Smooth muscle cell (in vitro differentiated cells): ENCODE measurements around the gene GNB1. TPM values are rescaled to one million over a fixed set of nuclear protein-coding genes. Genes with fewer than 3 reads are reported as not detected.
A peak's percentile ranks its signal among the peaks of the same experiment; 100 is the strongest.
"Not testable (repeated sequence)": the region's sequence is repeated elsewhere in the genome, so short reads cannot be mapped to it uniquely, and the experiment has no call there.

Experiments used
- DNase-seq: peaks from one replicate; lab custom pipeline; 2025; ENCODE audit not compliant: unreplicated experiment; lab: John Stamatoyannopoulos, UW
- H2AFZ ChIP-seq: fragments of 200-600 bp; sonication (generic); 2 replicates; pipeline ENCODE4 v1.6.0; 2016; ENCODE audit warnings: antibody characterized with exemption, low read depth, mild to moderate bottlenecking
- H3F3A ChIP-seq: fragments of 200-600 bp; sonication (generic); 2 replicates; pipeline ENCODE4 v1.6.0; 2017; ENCODE audit warnings: antibody characterized with exemption, low read depth
- H3K27ac ChIP-seq: fragments of 200-600 bp; sonication (generic); 2 replicates; pipeline ENCODE4 v1.5.1; 2016; ENCODE audit warnings: low read depth, mild to moderate bottlenecking
- H3K27me3 ChIP-seq: fragments of 200-600 bp; sonication (generic); 2 replicates; pipeline ENCODE4 v1.6.1; 2016; ENCODE audit warnings: low read depth, mild to moderate bottlenecking
- H3K36me3 ChIP-seq: fragments of 200-600 bp; sonication (generic); 2 replicates; pipeline ENCODE4 v1.5.1; 2016; ENCODE audit warnings: low read depth
- H3K4me1 ChIP-seq: fragments of 200-600 bp; sonication (generic); 2 replicates; pipeline ENCODE4 v1.5.1; 2016; ENCODE audit warnings: low read depth
- H3K4me2 ChIP-seq: fragments of 200-600 bp; sonication (generic); 2 replicates; pipeline ENCODE4 v1.6.0; 2016; ENCODE audit warnings: mild to moderate bottlenecking
- H3K4me3 ChIP-seq: fragments of 200-600 bp; sonication (generic); 2 replicates; pipeline ENCODE4 v1.5.1; 2016; ENCODE audit warnings: mild to moderate bottlenecking
- H3K79me2 ChIP-seq: fragments of 200-600 bp; sonication (generic); 2 replicates; pipeline ENCODE4 v1.6.0; 2016; ENCODE audit warnings: low read depth, mild to moderate bottlenecking
- H3K9ac ChIP-seq: fragments of 200-600 bp; sonication (generic); 2 replicates; pipeline ENCODE4 v1.6.0; 2016; ENCODE audit warnings: low read depth
- H3K9me3 ChIP-seq: fragments of 200-600 bp; sonication (generic); replicated peaks from 2 replicates; pipeline ENCODE4 v1.5.1; 2016; ENCODE audit warnings: low read depth
- H4K20me1 ChIP-seq: fragments of 200-600 bp; sonication (generic); 2 replicates; pipeline ENCODE4 v1.6.0; 2016; ENCODE audit warnings: low read depth
- CTCF ChIP-seq: fragments of 200-600 bp; sonication (generic); IDR thresholded peaks from 2 replicates; pipeline ENCODE4 v1.5.1; 2017; ENCODE audit warnings: borderline replicate concordance, mild to moderate bottlenecking, antibody characterized with exemption; ENCODE audit not compliant: insufficient read depth, poor library complexity, severe bottlenecking
- WGBS: methylation state at CpG from one replicate; pipeline ENCODE4 v1.1.7; 2016; ENCODE audit warnings: low lambda C conversion rate; 5-methylcytosine and 5-hydroxymethylcytosine counted together
- polyA plus RNA-seq: library from polyadenylated mRNA; unstranded; fragments of >200 nt; fragmentation: Nextera tagmentation; extraction: Ambion mirVana; gene quantifications from 2 replicates; pipeline ENCODE4 v1.2.1, GENCODE V29; 2016
- total RNA-seq: library from RNA; depleted of rRNA; stranded (reverse); fragments of >200 nt; gene quantifications from 2 replicates; pipeline ENCODE4 v1.2.3, GENCODE V29; 2014

GNB1 gene
- total and polyA plus RNA-seq, 2 experiments from 2014 or later: 208 to 293 TPM

- no peak for TF ChIP-seq CTCF
- no peaks in the 10 kb centered on the region for H3K4me1 ChIP-seq
- DNase-seq: no peak
- H2AFZ ChIP-seq: no peak overlapping the region
- H3K9me3 ChIP-seq: no peaks in the 10 kb centered on the region
- no peak overlapping the region for H3K27ac ChIP-seq
- no peaks in the 10 kb centered on the region for H3K27me3 ChIP-seq
- no peak overlapping the region for H3K4me2 ChIP-seq
- H3K9ac ChIP-seq: no peak overlapping the region
- no peaks in the 10 kb centered on the region for H3K36me3 ChIP-seq
- WGBS: 94% methylated on average over 11 of the region's 11 CpGs
- H3F3A ChIP-seq: no peaks in the 10 kb centered on the region
- no peaks in the 10 kb centered on the region for H4K20me1 ChIP-seq
- no peaks in the 10 kb centered on the region for H3K79me2 ChIP-seq
- H3K4me3 ChIP-seq: no peak overlapping the region
Observed at GRCh38 chr1:1752190-1752589, 138.7 kb downstream of the GNB1 start.

- not testable (repeated sequence) for H2AFZ ChIP-seq, H3K4me3 ChIP-seq, H3K79me2 ChIP-seq, H3F3A ChIP-seq, H3K4me2 ChIP-seq, H3K9ac ChIP-seq, H4K20me1 ChIP-seq, H3K27ac ChIP-seq, H3K9me3 ChIP-seq, H3K4me1 ChIP-seq, DNase-seq, H3K27me3 ChIP-seq, H3K36me3 ChIP-seq
- 83% methylated on average over 3 of the region's 9 CpGs for whole genome bisulfite sequencing
Observed at GRCh38 chr1:1749941-1750340, 140.9 kb downstream of the GNB1 start.

- TF ChIP-seq CTCF: no peak
- H3K36me3 ChIP-seq: no peaks in the 10 kb centered on the region
- no peak overlapping the region for H3K27ac ChIP-seq
- WGBS: 82% methylated on average over 18 of the region's 18 CpGs
- no peak overlapping the region for H2AFZ ChIP-seq
- H4K20me1 ChIP-seq: no peaks in the 10 kb centered on the region
- H3K9me3 ChIP-seq: no peaks in the 10 kb centered on the region
- no peaks in the 10 kb centered on the region for H3K79me2 ChIP-seq
- H3K4me2 ChIP-seq: no peak overlapping the region
- no peaks in the 10 kb centered on the region for H3F3A ChIP-seq
- no peaks in the 10 kb centered on the region for H3K4me1 ChIP-seq
- no peak for DNase-seq
- H3K4me3 ChIP-seq: no peak overlapping the region
- H3K9ac ChIP-seq: no peak overlapping the region
- H3K27me3 ChIP-seq: no peaks in the 10 kb centered on the region
Observed at GRCh38 chr1:1748686-1749321, 142.1 kb downstream of the GNB1 start.

- H3K4me2 ChIP-seq, H3K9ac ChIP-seq, H3K36me3 ChIP-seq, H3K27me3 ChIP-seq, H3K4me1 ChIP-seq, H2AFZ ChIP-seq, H4K20me1 ChIP-seq, H3K9me3 ChIP-seq, DNase-seq, H3F3A ChIP-seq: not testable (repeated sequence)
- peaks cover 14% of the 10 kb centered on the region for H3K79me2 ChIP-seq
- peak overlapping the region; percentile 48 for H3K4me3 ChIP-seq
- peak overlapping the region; percentile 89 for H3K27ac ChIP-seq
- WGBS: no CpG with 5 or more reads among the region's 35 CpGs
Observed at GRCh38 chr1:1746566-1746909, 144.3 kb downstream of the GNB1 start.

- Histone ChIP-seq H3K4me3 (peak overlapping the region; percentile 48), H3K9ac (peak overlapping the region; percentile 78), H3K27ac (peak overlapping the region; percentile 89), H3K4me2 (peak overlapping the region; percentile 51), H3K79me2 (peaks cover 14% of the 10 kb centered on the region)
- not testable (repeated sequence) for H3K36me3 ChIP-seq, H2AFZ ChIP-seq, H3K4me1 ChIP-seq, H3K27me3 ChIP-seq, H3K9me3 ChIP-seq, H4K20me1 ChIP-seq, H3F3A ChIP-seq
- WGBS: under 1% methylated on average over 55 of the region's 101 CpGs
- DNase-seq: peak; percentile 41
Observed at GRCh38 chr1:1745651-1746565, 145.0 kb downstream of the GNB1 start.

GRCh38 chr1:1742529-1742928 lies 148.4 kb downstream of the GNB1 start:
- not testable (repeated sequence) for H3K9me3 ChIP-seq, DNase-seq, H3K4me1 ChIP-seq, H3K27ac ChIP-seq, H3K36me3 ChIP-seq, H3K27me3 ChIP-seq, H4K20me1 ChIP-seq, H3K9ac ChIP-seq, H3K4me3 ChIP-seq, H3F3A ChIP-seq, H3K4me2 ChIP-seq, H2AFZ ChIP-seq
- 92% methylated on average over 11 of the region's 11 CpGs for WGBS
- H3K79me2 ChIP-seq: peaks cover 18% of the 10 kb centered on the region

- H3K9me3 ChIP-seq, H3K4me1 ChIP-seq, DNase-seq, H3K9ac ChIP-seq, H3K4me2 ChIP-seq, H4K20me1 ChIP-seq, H3K27me3 ChIP-seq, H2AFZ ChIP-seq, H3K4me3 ChIP-seq, H3K36me3 ChIP-seq, H3F3A ChIP-seq: not testable (repeated sequence)
- Histone ChIP-seq H3K27ac (peak overlapping the region; percentile 87), H3K79me2 (peaks cover 18% of the 10 kb centered on the region)
- 25% methylated on average over 12 of the region's 12 CpGs for WGBS
Observed at GRCh38 chr1:1741013-1741412, 149.9 kb downstream of the GNB1 start.
